ENCODE results near the gene ZNF587B.
A peak's percentile ranks its signal among the peaks of the same experiment; 100 is the strongest.
"Not testable (repeated sequence)": the region's sequence is repeated elsewhere in the genome, so short reads cannot be mapped to it uniquely, and the experiment has no call there.

ZNF587B gene

DNA sequence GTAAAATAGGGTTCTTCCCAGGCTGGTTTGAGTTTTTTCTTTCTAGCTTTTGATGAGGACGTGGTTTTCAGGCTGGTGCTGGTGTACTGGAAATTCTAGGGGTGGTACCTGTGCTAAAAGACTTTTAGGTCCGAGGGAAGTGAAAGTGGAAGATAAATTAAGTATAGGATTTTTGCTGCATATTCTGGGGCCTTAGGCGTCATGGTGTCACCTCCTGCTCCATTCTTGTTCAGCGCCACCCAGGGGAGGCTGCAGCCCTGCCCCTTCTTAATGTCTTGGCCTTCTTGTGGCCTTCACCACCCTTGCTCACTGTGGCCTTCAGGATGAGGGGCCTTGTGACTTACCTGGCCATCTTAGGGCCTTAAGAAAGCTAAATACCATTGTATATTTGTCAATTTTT lies 27.8 kb upstream of the ZNF587B start:
- Histone ChIP-seq H3K9ac (ENCODE audit: insufficient read length, low read depth) (no peak overlapping the region), H3K36me3 (ENCODE audit: insufficient read depth, insufficient read length, low read length) (peaks cover under 1% of the 10 kb centered on the region), H3K27me3 (ENCODE audit: insufficient read depth, insufficient read length) (no peaks in the 10 kb centered on the region), H3K9me3 (ENCODE audit: insufficient read depth, low read length) (no peaks in the 10 kb centered on the region), H3K4me3 (ENCODE audit: insufficient read length, low read depth) (no peak overlapping the region), H3K4me1 (ENCODE audit: insufficient read depth, insufficient read length) (no peaks in the 10 kb centered on the region)
- DNase-seq (ENCODE audit: low read depth, low spot score), result no peak
- no peak for TF ChIP-seq YY1 (IDR thresholded peaks at IDR 0.05; ENCODE audit: insufficient read depth, insufficient read length)
- no peak for TF ChIP-seq ZNF274 (IDR thresholded peaks at IDR 0.05; ENCODE audit: low read depth, low read length)
- TF ChIP-seq SUZ12 (IDR thresholded peaks at IDR 0.05; ENCODE audit: extremely low read depth, insufficient read depth, insufficient read length), result no peak

DNA sequence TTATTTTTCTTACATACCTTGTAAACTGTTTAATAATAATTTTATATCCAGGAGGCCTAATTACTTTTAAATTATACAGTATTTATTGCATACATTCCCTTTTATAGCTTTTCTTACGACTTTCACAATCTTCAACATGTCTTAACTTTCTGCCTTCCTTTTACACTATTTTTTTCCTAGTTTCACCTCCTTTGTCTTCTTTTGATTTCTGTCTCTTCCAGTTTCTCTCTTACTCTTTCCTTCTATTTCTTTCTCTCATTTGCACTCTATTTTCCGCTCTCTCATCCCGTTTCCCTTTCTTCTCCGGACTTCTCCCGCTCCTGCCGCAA lies 26.9 kb upstream of the ZNF587B start:
- Histone ChIP-seq H3K9ac (ENCODE audit: insufficient read length, low read depth) (peak overlapping the region; percentile 82), H3K9me3 (ENCODE audit: insufficient read depth, low read length) (no peaks in the 10 kb centered on the region), H3K27me3 (ENCODE audit: insufficient read depth, insufficient read length) (no peaks in the 10 kb centered on the region), H3K4me1 (ENCODE audit: insufficient read depth, insufficient read length) (no peaks in the 10 kb centered on the region), H3K36me3 (ENCODE audit: insufficient read depth, insufficient read length, low read length) (peaks cover 10% of the 10 kb centered on the region), H3K4me3 (ENCODE audit: insufficient read length, low read depth) (peak overlapping the region; percentile 26)
- DNase-seq (ENCODE audit: low read depth, low spot score), result no peak
- TF ChIP-seq ZNF274 (IDR thresholded peaks at IDR 0.05; ENCODE audit: low read depth, low read length) (no peak), YY1 (IDR thresholded peaks at IDR 0.05; ENCODE audit: insufficient read depth, insufficient read length) (no peak), SUZ12 (IDR thresholded peaks at IDR 0.05; ENCODE audit: extremely low read depth, insufficient read depth, insufficient read length) (no peak)

- Histone ChIP-seq H3K4me1 (ENCODE audit: insufficient read depth, insufficient read length) (no peaks in the 10 kb centered on the region), H3K36me3 (ENCODE audit: insufficient read depth, insufficient read length, low read length) (peaks cover 14% of the 10 kb centered on the region), H3K27me3 (ENCODE audit: insufficient read depth, insufficient read length) (no peaks in the 10 kb centered on the region), H3K9me3 (ENCODE audit: insufficient read depth, low read length) (no peaks in the 10 kb centered on the region), H3K9ac (ENCODE audit: insufficient read length, low read depth) (peak overlapping the region; percentile 82), H3K4me3 (ENCODE audit: insufficient read length, low read depth) (peak overlapping the region; percentile 30)
- DNase-seq (ENCODE audit: low read depth, low spot score), result peak; percentile 73
- TF ChIP-seq ZNF274 (IDR thresholded peaks at IDR 0.05; ENCODE audit: low read depth, low read length) (no peak), SUZ12 (IDR thresholded peaks at IDR 0.05; ENCODE audit: extremely low read depth, insufficient read depth, insufficient read length) (no peak), YY1 (IDR thresholded peaks at IDR 0.05; ENCODE audit: insufficient read depth, insufficient read length) (no peak)
These were observed 26.3 kb upstream of the ZNF587B start for GRCh38 chr19:57803594-57804325.

GRCh38 chr19:57807541-57807940 lies 22.6 kb upstream of the ZNF587B start:
- TF ChIP-seq ZNF274 (IDR thresholded peaks at IDR 0.05; ENCODE audit: low read depth, low read length), result no peak
- no peak for TF ChIP-seq SUZ12 (IDR thresholded peaks at IDR 0.05; ENCODE audit: extremely low read depth, insufficient read depth, insufficient read length)
- TF ChIP-seq YY1 (IDR thresholded peaks at IDR 0.05; ENCODE audit: insufficient read depth, insufficient read length), result no peak
- Histone ChIP-seq H3K9me3 (ENCODE audit: insufficient read depth, low read length) (no peaks in the 10 kb centered on the region), H3K9ac (ENCODE audit: insufficient read length, low read depth) (no peak overlapping the region), H3K27me3 (ENCODE audit: insufficient read depth, insufficient read length) (no peaks in the 10 kb centered on the region), H3K4me3 (ENCODE audit: insufficient read length, low read depth) (no peak overlapping the region), H3K4me1 (ENCODE audit: insufficient read depth, insufficient read length) (no peaks in the 10 kb centered on the region), H3K36me3 (ENCODE audit: insufficient read depth, insufficient read length, low read length) (peaks cover 38% of the 10 kb centered on the region)
- no peak for DNase-seq (ENCODE audit: low read depth, low spot score)

- H3K36me3 ChIP-seq (ENCODE audit: insufficient read depth, insufficient read length, low read length), result peaks cover 43% of the 10 kb centered on the region
These were observed 19.4 kb upstream of the ZNF587B start for GRCh38 chr19:57810410-57811295.

DNA sequence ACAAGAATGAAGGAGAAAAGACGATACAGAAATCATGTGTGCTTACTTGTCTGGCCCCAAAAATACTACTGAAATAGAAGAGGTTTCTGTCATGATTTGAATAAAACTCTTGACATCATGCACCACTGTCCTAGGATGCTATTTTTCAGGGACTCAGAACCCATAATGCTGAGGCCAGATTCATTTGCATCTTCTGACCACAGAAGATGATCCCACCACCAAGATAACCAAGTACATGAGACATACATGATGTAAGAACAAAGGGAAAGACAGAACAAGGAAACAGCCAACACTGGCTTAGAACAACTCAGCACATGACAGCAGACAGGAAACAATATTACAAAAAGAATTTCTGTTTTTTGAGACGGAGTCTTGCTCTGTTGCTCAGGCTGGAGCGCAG lies 17.9 kb upstream of the ZNF587B start:
- Histone ChIP-seq H3K27me3 (ENCODE audit: insufficient read depth, insufficient read length) (no peaks in the 10 kb centered on the region), H3K9ac (ENCODE audit: insufficient read length, low read depth) (no peak overlapping the region), H3K4me1 (ENCODE audit: insufficient read depth, insufficient read length) (peaks cover 2% of the 10 kb centered on the region), H3K4me3 (ENCODE audit: insufficient read length, low read depth) (no peak overlapping the region), H3K9me3 (ENCODE audit: insufficient read depth, low read length) (no peaks in the 10 kb centered on the region), H3K36me3 (ENCODE audit: insufficient read depth, insufficient read length, low read length) (peaks cover 43% of the 10 kb centered on the region)
- no peak for DNase-seq (ENCODE audit: low read depth, low spot score)
- TF ChIP-seq ZNF274 (IDR thresholded peaks at IDR 0.05; ENCODE audit: low read depth, low read length) (no peak), YY1 (IDR thresholded peaks at IDR 0.05; ENCODE audit: insufficient read depth, insufficient read length) (no peak), SUZ12 (IDR thresholded peaks at IDR 0.05; ENCODE audit: extremely low read depth, insufficient read depth, insufficient read length) (no peak)

More at GRCh38 chr19:57810410-57811295, 19.4 kb upstream of the ZNF587B start:
- H3K4me3 ChIP-seq (ENCODE audit: insufficient read length, low read depth); H3K9ac ChIP-seq (ENCODE audit: insufficient read length, low read depth); H3K9me3 ChIP-seq (ENCODE audit: insufficient read depth, low read length); DNase-seq (ENCODE audit: low read depth, low spot score); H3K27me3 ChIP-seq (ENCODE audit: insufficient read depth, insufficient read length); H3K4me1 ChIP-seq (ENCODE audit: insufficient read depth, insufficient read length): not testable (repeated sequence)

DNA sequence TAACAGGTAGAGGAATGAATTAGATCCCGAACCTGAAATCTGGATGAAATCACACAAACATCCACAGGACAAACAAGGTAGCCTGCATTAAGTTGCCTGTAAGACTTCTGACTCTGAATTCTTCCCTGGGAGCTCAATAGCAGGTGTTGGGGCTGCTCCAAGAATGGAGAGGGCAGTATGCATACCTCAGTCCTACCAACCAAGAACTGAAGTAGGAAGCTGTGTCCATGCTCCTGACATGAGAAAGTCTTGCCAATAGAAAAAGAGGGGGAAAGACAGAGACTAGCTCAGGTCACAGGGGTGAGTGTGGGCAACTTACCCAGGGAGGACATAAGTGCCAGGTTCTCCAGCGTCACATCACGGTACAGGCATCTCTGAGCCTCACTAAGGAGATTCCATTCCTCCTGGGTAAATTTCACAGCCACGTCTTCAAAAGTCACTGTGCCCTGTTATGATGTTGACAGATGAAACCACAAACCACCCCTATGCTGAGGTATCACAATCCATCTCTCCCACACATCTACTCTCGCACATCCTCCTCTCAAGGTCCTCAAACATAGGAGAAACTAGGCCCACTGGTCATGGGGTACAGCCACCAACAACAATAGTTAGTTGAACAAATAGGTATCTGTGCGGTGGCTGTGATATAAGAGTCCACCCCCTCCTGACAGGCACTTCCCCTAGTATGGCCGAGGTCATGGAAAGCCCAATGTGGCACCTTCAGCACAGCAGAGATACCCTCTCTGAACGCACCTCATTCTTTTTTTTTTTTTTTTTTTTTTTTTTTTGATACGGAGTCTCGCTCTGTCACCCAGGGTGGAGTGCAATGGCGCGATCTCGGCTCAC lies 16.9 kb upstream of the ZNF587B start:
- Histone ChIP-seq H3K9ac (ENCODE audit: insufficient read length, low read depth) (peak overlapping the region; percentile 50), H3K36me3 (ENCODE audit: insufficient read depth, insufficient read length, low read length) (peaks cover 33% of the 10 kb centered on the region)
- not testable (repeated sequence) for H3K27me3 ChIP-seq (ENCODE audit: insufficient read depth, insufficient read length); DNase-seq (ENCODE audit: low read depth, low spot score); H3K4me3 ChIP-seq (ENCODE audit: insufficient read length, low read depth); H3K9me3 ChIP-seq (ENCODE audit: insufficient read depth, low read length); H3K4me1 ChIP-seq (ENCODE audit: insufficient read depth, insufficient read length)

Measured in NT2/D1 (cell line).